Astrocyte of the cerebellum (primary cell): Measurements from ENCODE around the gene MARCO.
"Not testable (repeated sequence)": the region's sequence is repeated elsewhere in the genome, so short reads cannot be mapped to it uniquely, and the experiment has no call there.

Experiments
- DNase-seq: peaks from one replicate; pipeline ENCODE4 v3.0.0-alpha.2; 2011; ENCODE audit warnings: low read depth
- H3K4me3 ChIP-seq: 2 replicates; pipeline ENCODE4 v1.5.1; 2011; ENCODE audit warnings: mild to moderate bottlenecking, low read depth, low read length, moderate library complexity
- in situ Hi-C: cut with HindIII; loops from 2 replicates; pipeline ENCODE4 v1.10.0; 2017; ENCODE audit warnings: low sequenced_read_pairs
- TF ChIP-seq, protein P1 (sequence below): IDR thresholded peaks from 2 replicates; pipeline ENCODE4 v1.5.1; 2012; ENCODE audit warnings: low read length, low read depth, moderate library complexity, mild to moderate bottlenecking; ENCODE audit errors: missing control alignments

Gene MARCO

DNA sequence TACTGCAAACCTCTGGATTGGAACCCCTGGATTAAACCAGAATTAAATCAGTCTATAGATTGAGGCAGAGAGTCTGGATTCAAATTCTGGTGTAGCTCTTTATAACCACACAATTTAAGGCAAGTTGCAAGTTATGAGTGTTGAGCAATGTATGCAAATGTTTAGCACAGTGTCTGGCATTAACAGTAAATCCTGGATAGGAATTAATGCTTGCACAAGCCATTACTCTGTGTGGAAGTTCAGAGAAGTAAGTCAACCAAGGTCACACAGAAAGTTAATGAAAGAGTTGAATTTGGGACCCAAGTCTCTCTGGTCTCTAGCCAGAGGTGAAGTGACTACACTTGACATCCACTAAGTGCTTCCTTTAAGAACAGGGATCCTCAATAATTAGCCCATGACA lies 2.0 kb upstream of the MARCO start:
- in situ Hi-C loops: no loop called here
- TF ChIP-seq, protein P1, sequence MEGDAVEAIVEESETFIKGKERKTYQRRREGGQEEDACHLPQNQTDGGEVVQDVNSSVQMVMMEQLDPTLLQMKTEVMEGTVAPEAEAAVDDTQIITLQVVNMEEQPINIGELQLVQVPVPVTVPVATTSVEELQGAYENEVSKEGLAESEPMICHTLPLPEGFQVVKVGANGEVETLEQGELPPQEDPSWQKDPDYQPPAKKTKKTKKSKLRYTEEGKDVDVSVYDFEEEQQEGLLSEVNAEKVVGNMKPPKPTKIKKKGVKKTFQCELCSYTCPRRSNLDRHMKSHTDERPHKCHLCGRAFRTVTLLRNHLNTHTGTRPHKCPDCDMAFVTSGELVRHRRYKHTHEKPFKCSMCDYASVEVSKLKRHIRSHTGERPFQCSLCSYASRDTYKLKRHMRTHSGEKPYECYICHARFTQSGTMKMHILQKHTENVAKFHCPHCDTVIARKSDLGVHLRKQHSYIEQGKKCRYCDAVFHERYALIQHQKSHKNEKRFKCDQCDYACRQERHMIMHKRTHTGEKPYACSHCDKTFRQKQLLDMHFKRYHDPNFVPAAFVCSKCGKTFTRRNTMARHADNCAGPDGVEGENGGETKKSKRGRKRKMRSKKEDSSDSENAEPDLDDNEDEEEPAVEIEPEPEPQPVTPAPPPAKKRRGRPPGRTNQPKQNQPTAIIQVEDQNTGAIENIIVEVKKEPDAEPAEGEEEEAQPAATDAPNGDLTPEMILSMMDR: no peak
- no peak overlapping the region for H3K4me3 ChIP-seq
- DNase-seq: no peak

GRCh38 chr2:118940486-118941120 lies 1.4 kb upstream of the MARCO start:
- DNase-seq: no peak
- TF ChIP-seq, protein P1: no peak
- H3K4me3 ChIP-seq: no peak overlapping the region
- in situ Hi-C loops: no loop called here

DNA sequence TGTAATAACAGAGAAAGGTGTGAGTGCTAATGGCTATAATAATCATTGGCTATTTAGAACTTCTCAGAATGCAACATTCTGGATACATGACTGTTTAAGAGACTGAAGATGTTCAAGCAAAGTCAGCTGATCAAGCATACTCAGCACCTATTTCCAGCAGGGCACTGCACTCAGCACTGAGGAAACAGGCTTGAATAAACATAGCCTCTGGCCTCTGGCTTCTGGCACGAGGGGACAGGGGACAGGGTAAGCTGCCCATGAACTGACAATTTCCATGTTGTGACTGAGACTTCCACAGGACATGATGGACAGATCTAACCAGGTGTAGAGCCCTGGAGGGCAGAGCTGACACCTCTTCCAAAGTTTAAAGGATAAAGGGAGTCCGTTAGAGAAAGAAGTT lies 1.3 kb downstream of the MARCO start:
- in situ Hi-C loops: no loop called here
- DNase-seq: no peak
- TF ChIP-seq, protein P1: no peak
- H3K4me3 ChIP-seq: no peak overlapping the region

DNA sequence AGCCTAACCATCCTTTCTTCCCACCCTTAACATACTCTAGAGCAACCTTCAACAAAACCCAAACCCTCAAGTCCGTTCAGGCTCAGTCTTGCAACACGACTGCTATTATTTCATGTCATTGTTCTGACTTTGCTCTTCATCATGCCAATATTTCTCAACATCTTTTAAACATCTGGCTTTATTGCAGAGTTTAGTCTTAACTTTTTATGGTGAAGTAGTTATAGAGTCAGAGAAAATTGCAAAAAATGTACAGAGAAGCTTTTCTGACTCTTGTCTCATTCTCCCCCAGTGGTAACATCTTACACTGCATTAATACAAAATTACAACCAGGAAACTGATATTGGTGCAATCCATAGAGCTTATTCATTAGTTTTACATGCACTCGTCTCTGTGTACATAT lies 3.9 kb downstream of the MARCO start:
- TF ChIP-seq, protein P1: no peak
- in situ Hi-C loops: no loop called here
- no peak overlapping the region for H3K4me3 ChIP-seq
- no peak for DNase-seq

DNA sequence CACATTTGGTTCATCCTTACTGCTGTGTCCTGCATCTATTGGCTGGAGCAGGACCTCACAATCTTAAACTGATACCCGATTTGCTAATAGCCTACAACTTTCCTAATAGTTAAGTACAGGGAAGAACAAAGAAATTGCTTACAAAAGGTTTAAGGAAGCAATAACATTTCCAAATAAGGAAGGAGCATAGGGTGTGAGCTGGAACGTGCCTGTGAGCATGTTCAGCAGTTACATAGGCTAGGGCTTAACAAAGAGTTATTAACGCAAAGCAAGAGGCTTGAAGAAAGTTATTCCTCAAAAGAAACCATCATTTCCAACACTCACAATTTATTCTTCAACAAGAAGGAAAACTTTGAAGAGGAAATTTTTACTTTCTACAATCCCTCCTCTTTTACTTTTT lies 6.3 kb downstream of the MARCO start:
- DNase-seq, in situ Hi-C loops, H3K4me3 ChIP-seq: not testable (repeated sequence)

- TF ChIP-seq, protein P1: no peak
- DNase-seq: no peak
- in situ Hi-C loops: no loop called here
- H3K4me3 ChIP-seq: no peak overlapping the region
These were observed 12.5 kb downstream of the MARCO start for GRCh38 chr2:118954297-118955060.

- no peak for DNase-seq
- no peak overlapping the region for H3K4me3 ChIP-seq
- in situ Hi-C loops: no loop called here
- TF ChIP-seq, protein P1: no peak
These were observed 23.7 kb downstream of the MARCO start for GRCh38 chr2:118965737-118966136.
